Measurements from ENCODE around the gene RAB34.

Gene RAB34

DNA sequence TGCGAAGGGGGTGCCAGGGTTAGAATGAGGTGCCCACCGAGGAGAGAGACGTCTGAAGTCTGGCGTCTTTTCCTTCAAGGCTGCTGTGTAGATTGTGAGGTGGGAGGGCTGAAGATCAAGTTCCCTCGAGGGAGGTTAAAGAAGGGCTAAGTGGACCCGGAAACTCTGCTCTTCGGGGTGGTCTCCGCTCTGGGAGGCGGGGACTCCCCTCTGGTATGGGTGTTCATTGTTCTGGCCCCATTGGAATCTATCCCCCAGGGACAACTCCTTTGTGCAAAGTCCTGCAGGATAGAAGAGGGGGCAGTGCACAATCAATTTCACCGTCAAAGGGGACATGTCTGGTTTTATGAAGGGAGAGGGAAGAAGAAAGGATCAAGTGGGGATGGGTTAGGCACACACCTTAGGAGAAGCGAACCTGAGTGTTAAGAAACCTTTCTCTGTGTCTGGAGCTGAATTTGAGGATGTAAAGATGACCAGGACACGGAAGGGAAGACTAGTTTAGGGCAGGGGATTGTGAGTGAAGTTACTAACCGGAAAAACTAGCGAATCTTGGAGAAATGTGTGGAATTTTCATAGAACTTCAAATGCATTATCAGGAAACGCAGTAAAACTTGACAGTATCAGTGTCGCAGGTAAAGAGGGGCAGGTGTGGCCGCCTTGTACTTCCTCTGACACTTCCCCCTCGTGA lies 809 bp upstream of the RAB34 start:
- POLR2A ChIA-PET: interaction anchor here (0.6 to 1.1 kb wide), 2 partner anchors 24 to 69 kb away, joined by 3 read pairs; no protein-coding TSS in a partner anchor
- no peak for DNase-seq (ENCODE audit: low read depth, low spot score)
- TF ChIP-seq, protein P1, sequence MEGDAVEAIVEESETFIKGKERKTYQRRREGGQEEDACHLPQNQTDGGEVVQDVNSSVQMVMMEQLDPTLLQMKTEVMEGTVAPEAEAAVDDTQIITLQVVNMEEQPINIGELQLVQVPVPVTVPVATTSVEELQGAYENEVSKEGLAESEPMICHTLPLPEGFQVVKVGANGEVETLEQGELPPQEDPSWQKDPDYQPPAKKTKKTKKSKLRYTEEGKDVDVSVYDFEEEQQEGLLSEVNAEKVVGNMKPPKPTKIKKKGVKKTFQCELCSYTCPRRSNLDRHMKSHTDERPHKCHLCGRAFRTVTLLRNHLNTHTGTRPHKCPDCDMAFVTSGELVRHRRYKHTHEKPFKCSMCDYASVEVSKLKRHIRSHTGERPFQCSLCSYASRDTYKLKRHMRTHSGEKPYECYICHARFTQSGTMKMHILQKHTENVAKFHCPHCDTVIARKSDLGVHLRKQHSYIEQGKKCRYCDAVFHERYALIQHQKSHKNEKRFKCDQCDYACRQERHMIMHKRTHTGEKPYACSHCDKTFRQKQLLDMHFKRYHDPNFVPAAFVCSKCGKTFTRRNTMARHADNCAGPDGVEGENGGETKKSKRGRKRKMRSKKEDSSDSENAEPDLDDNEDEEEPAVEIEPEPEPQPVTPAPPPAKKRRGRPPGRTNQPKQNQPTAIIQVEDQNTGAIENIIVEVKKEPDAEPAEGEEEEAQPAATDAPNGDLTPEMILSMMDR (IDR thresholded peaks at IDR 0.05; ENCODE audit: insufficient read depth, low read length, missing control alignments): no peak
- peak overlapping the region; percentile 88 for H3K4me3 ChIP-seq (ENCODE audit: low read depth, low read length)
- CTCF ChIA-PET: interaction anchor here (0.7 to 1.2 kb wide), 3 partner anchors 8 to 9 kb away, joined by 3 to 7 read pairs (median 4); no protein-coding TSS in a partner anchor

DNA sequence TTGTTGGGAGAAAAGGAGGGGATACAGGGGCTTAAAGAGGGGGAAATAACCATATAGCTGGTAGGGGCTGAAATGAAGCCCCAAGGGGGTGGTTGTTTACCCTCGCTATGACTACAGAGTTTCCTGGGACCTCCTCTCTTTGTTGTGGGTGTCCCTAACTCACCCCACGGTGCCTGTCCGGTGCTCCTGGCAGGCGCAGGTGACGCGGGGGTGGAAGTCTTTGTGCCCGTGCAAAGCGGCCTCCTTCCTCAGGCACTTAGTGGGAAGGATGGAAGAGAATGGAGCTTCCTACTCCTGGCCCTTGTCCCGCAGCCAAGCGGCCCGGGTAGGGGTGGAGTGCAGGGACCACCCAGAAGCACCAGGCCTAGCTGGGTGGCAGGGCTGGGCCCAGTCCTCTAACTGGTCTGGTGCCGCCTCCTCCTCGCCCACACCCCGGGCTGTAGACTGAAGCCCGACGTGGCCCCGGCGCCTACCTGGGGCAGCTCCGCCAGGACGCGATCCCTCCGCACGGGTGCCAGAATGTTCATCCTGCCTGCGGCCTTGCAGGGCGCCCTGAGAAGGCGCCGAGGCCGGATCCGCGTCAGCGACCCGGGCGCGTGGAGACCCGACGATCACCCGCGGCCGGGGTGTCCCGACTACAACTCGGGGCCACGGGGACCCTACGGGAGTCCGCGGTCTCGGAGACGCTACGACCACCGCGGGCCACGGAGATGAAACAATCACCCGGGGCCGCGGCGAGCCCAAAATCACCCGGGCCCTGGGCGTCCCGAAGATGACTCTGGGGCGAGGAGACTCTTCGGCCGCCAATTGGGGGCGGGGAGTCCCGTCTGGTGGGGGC lies 709 bp downstream of the RAB34 start:
- TF ChIP-seq, protein P1 (IDR thresholded peaks at IDR 0.05; ENCODE audit: insufficient read depth, low read length, missing control alignments): no peak
- POLR2A ChIA-PET: interaction anchor here (1.6 kb wide), 1 partner anchor 10 kb away, joined by 3 read pairs; no protein-coding TSS in a partner anchor
- peak overlapping the region; percentile 88 for H3K4me3 ChIP-seq (ENCODE audit: low read depth, low read length)
- no peak for DNase-seq (ENCODE audit: low read depth, low spot score)
- CTCF ChIA-PET: interaction anchor here (0.9 to 2.3 kb wide), 4 partner anchors 10 to 236 kb away, joined by 3 to 8 read pairs (median 5); no protein-coding TSS in a partner anchor

DNA sequence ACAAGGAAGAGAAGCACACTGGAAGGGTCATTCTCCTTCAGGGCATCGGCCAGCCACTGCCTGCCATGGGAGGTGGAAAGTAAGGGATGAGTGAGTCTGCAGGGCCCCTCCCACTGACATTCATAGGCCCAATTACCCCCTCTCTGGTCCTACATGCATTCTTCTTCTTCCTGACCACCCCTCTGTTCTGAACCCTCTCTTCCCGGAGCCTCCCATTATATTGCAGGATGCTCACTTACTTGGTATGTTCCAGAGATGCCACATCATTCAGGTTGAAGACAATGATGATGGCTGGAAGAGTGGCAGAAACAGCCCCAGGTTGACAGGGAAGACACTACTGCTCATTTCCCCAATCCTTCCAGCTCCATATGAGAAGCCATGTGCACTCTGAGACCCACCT lies 2.5 kb downstream of the RAB34 start:
- TF ChIP-seq, protein P1 (IDR thresholded peaks at IDR 0.05; ENCODE audit: insufficient read depth, low read length, missing control alignments): no peak
- no peak overlapping the region for H3K4me3 ChIP-seq (ENCODE audit: low read depth, low read length)
- ChIA-PET POLR2A (interaction anchor here (0.9 to 1.6 kb wide), 3 partner anchors 11 to 13 kb away, joined by 3 read pairs; partner anchors contain the start of genes NEK8 and TLCD1), CTCF (interaction anchor here (0.7 to 2.3 kb wide), 6 partner anchors 12 to 238 kb away, joined by 3 to 8 read pairs (median 4); partner anchors contain the start of gene NEK8)
- DNase-seq (ENCODE audit: low read depth, low spot score): no peak

DNA sequence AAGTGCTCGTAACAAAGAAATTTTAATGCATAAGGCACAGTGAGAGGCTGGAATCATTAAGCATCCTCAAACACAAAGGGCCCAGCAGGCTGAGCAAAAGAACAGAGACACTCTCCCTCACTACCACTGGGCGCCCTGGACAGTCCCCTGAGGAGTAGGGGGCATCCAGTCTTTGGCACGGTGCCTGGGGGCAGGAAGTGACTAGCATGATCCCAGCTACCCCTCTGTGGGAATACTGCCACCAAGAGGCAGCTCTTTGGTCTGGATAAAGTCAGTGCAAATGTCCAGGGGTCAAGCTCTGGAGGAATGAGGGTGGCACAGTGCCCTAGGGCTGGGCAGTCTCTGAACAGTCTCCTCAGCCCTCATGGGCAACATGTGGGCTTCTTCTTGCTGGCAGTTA lies 3.4 kb downstream of the RAB34 start:
- TF ChIP-seq, protein P1 (IDR thresholded peaks at IDR 0.05; ENCODE audit: insufficient read depth, low read length, missing control alignments): no peak
- no peak overlapping the region for H3K4me3 ChIP-seq (ENCODE audit: low read depth, low read length)
- ChIA-PET CTCF (interaction anchor here (1.2 kb wide), 1 partner anchor 13 kb away, joined by 4 read pairs; no protein-coding TSS in a partner anchor), POLR2A (interaction anchor here (0.9 kb wide), 1 partner anchor 12 kb away, joined by 3 read pairs; the partner anchor contains the start of gene TLCD1)
- no peak for DNase-seq (ENCODE audit: low read depth, low spot score)

DNA sequence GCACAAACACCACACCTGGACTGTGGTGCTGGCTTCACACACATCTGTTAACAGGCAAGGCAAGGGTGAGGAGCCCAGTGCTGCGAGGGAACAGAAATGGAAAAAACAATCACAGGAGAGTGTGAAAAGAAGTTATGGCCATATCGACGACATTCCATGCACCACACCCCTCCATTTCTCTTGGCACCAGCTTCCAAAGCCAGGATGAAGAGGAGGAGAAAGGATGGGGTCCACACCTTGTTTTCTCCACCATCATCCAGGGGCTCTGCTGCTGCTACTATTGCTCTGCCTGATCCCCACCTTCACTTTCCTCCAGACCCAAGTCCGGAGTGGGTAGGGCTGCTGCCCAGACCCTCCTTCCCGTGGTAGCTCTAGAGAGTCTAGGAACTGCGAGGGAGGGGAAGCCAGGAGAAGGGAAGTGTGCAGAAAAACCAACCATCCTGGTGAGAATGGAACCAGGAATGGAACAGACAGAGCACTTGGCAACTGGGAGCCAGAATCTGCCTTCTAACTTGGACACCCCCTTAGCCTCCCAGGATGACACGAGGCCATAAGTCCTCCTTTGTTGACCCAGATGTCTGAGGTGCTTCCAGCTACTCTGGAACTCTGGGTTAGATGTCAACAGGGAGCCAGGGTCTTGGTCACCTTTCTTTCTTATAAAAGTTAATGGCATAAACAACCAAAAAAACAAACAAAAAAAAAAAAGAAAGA lies 4.8 kb downstream of the RAB34 start:
- CTCF ChIA-PET: interaction anchor here (1.9 to 2.2 kb wide), 2 partner anchors 8 to 37 kb away, joined by 7 to 8 read pairs; no protein-coding TSS in a partner anchor
- no peak for DNase-seq (ENCODE audit: low read depth, low spot score)
- H3K4me3 ChIP-seq (ENCODE audit: low read depth, low read length): no peak overlapping the region
- TF ChIP-seq, protein P1 (IDR thresholded peaks at IDR 0.05; ENCODE audit: insufficient read depth, low read length, missing control alignments): no peak
- POLR2A ChIA-PET: interaction anchor here (0.6 kb wide), 2 partner anchors 9 to 47 kb away, joined by 3 read pairs; no protein-coding TSS in a partner anchor

Data from AG04449 (cell line).